CD4-positive, alpha-beta T cell treated with Interleukin-1 beta for 1 hour (primary cell): ENCODE data around the gene ZNF329.
A peak's percentile ranks its signal among the peaks of the same experiment; 100 is the strongest.

Experiments used
- DNase-seq, 2 donors: peaks; one replicate each; pipeline ENCODE4 v3.0.0-alpha.2; 2020 to 2022

Gene ZNF329

GRCh38 chr19:58118979-58119733 is 31.4 kb downstream of the ZNF329 start:
- DNase-seq: no peak

GRCh38 chr19:58117841-58118575 is 32.6 kb downstream of the ZNF329 start:
- no peak for DNase-seq

- DNase-seq: no peak
These were observed 42.1 kb downstream of the ZNF329 start for GRCh38 chr19:58108546-58108817.

GRCh38 chr19:58107778-58108545 is 42.6 kb downstream of the ZNF329 start:
- DNase-seq: no peak

- DNase-seq: no peak
These were observed 51.9 kb downstream of the ZNF329 start for GRCh38 chr19:58098682-58098998.

- peak; percentile 98 to 99 for DNase-seq
These were observed 52.6 kb downstream of the ZNF329 start, which contains the start of gene ZSCAN18 for GRCh38 chr19:58097781-58098681. Gene ZSCAN18, minus strand, starts transcription at chr19:58098231. Its CDS starts 7,964 bp downstream, at chr19:58090267.

- no peak for DNase-seq
These were observed 53.2 kb downstream of the ZNF329 start for GRCh38 chr19:58097349-58097748.

- no peak for DNase-seq
These were observed 53.7 kb downstream of the ZNF329 start for GRCh38 chr19:58096884-58097283.

- no peak for DNase-seq
These were observed 55.3 kb downstream of the ZNF329 start for GRCh38 chr19:58095328-58095727.

- no peak for DNase-seq
These were observed 57.5 kb downstream of the ZNF329 start for GRCh38 chr19:58093071-58093470.

- DNase-seq: no peak
These were observed 59.2 kb downstream of the ZNF329 start for GRCh38 chr19:58091251-58091995.

GRCh38 chr19:58089846-58090245 is 60.7 kb downstream of the ZNF329 start:
- no peak for DNase-seq

GRCh38 chr19:58088521-58089052 is 62.0 kb downstream of the ZNF329 start:
- no peak for DNase-seq

- no peak for DNase-seq
These were observed 63.5 kb downstream of the ZNF329 start for GRCh38 chr19:58086825-58087710.

- no peak for DNase-seq
These were observed 65.2 kb downstream of the ZNF329 start for GRCh38 chr19:58085348-58085875.

GRCh38 chr19:58084596-58085347 is 65.8 kb downstream of the ZNF329 start:
- DNase-seq: no peak

GRCh38 chr19:58083021-58083420 is 67.6 kb downstream of the ZNF329 start:
- DNase-seq: no peak

- no peak for DNase-seq
These were observed 70.8 kb downstream of the ZNF329 start for GRCh38 chr19:58079792-58080191.
